GM13977 (cell line): ENCODE data around the gene TRIM28.

ENCODE experiments used
- DNase-seq: peaks from one replicate; pipeline ENCODE4 v3.0.0; 2012; ENCODE audit warnings: low spot score
- in situ Hi-C: fragments of 300-500 bp; cut with MboI; formaldehyde crosslinking; loops from one replicate; pipeline ENCODE4 v1.12.0; 2022; ENCODE audit warnings: low sequenced_read_pairs, low pct_unique_long_range_greater_than_20kb, mixed read lengths, inconsistent platforms; ENCODE audit not compliant: unreplicated experiment
- TF ChIP-seq, protein P1 (sequence below): IDR thresholded peaks from 2 replicates; pipeline ENCODE4 v1.5.1; 2012; ENCODE audit warnings: mild to moderate bottlenecking, control low read depth; ENCODE audit not compliant: insufficient read depth; ENCODE audit errors: extremely low read depth, missing control alignments

TRIM28 gene

GRCh38 chr19:58586133-58586765, 42.4 kb downstream of the TRIM28 start:
- in situ Hi-C loops: no loop called here

More at GRCh38 chr19:58586133-58586765, 42.4 kb downstream of the TRIM28 start:
- no peak for DNase-seq
- TF ChIP-seq, protein P1, sequence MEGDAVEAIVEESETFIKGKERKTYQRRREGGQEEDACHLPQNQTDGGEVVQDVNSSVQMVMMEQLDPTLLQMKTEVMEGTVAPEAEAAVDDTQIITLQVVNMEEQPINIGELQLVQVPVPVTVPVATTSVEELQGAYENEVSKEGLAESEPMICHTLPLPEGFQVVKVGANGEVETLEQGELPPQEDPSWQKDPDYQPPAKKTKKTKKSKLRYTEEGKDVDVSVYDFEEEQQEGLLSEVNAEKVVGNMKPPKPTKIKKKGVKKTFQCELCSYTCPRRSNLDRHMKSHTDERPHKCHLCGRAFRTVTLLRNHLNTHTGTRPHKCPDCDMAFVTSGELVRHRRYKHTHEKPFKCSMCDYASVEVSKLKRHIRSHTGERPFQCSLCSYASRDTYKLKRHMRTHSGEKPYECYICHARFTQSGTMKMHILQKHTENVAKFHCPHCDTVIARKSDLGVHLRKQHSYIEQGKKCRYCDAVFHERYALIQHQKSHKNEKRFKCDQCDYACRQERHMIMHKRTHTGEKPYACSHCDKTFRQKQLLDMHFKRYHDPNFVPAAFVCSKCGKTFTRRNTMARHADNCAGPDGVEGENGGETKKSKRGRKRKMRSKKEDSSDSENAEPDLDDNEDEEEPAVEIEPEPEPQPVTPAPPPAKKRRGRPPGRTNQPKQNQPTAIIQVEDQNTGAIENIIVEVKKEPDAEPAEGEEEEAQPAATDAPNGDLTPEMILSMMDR: no peak
